HG02571 (cell line): ENCODE measurements around the gene ASCL3.
"Not testable (repeated sequence)": the region's sequence is repeated elsewhere in the genome, so short reads cannot be mapped to it uniquely, and the experiment has no call there.

Experiments used
- ATAC-seq: cut with Tn5 transposase; IDR thresholded peaks from one replicate; pipeline ENCODE4 v1.9.1; 2021; ENCODE audit warnings: mild to moderate bottlenecking, moderate library complexity; ENCODE audit not compliant: unreplicated experiment

Gene ASCL3, protein sequence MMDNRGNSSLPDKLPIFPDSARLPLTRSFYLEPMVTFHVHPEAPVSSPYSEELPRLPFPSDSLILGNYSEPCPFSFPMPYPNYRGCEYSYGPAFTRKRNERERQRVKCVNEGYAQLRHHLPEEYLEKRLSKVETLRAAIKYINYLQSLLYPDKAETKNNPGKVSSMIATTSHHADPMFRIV

GRCh38 chr11:8942518-8943066 lies at the start of gene ASCL3:
ASCL3 (minus strand) TSS chr11:8943016; CDS start chr11:8938161, 4,855 bp downstream.
- ATAC-seq, result no peak

GRCh38 chr11:8989453-8989852 lies 46.6 kb upstream of the ASCL3 start:
- ATAC-seq, result no peak

DNA sequence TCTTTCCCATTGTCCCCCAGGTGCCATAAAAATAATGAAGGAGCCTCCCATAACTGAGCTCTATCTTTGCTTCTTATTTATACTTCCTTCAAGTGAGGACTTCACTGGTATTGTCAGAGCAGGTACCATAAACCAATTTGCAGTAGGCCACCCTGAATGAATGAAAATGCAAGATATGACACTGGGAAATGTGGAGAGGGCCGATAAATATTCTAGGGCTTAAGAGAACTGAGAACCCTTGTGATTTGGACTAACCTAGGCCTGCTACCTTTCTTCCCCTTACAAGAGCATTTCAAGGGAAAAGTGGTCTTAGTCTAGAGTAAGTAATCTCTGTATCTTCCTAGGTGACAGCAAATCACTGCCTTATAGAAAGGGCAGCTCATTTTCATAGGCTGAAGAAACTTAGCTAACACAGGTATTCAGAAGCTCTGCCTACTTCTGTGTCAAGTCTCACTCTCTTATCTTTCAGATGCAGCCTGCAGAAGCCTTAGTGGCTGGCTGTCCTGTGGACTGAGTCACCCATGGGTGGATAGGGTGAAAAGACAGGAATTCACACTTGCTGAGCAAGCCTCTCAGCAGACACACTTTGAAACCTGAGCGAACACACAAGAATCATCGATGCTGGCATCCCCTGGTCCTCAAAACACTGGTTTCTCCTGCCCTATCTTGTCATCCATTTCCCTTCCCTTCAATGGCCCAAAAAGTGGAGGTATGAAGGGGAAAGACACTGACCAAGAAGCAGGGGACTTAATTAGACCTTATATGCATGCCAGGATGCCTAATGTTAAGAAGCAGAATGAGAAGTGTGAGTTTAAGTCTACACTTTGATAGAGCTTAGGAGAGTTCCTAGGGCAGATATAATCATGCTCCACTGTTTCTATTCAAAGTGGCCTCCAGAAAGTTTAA lies 45.8 kb upstream of the ASCL3 start:
- ATAC-seq, result no peak

DNA sequence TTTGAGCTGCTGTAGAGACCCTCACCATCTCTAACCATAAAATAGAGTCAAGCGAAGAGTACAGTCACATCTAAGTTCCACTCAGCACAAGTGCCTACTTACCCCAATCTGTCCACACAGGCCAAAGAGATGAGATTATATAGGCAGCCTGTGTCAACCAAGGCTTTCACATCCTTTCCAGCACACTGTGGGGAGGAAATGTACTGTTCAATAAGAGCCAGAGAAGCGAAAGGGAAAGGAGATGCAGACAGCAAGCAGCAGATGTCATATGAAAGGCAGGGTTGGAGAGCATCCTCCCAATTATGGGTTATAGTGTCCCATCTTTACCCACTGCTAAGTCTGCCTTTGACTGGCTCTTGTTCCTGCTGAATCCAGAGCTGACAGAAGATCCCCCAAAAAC lies 44.6 kb upstream of the ASCL3 start:
- ATAC-seq, result no peak

DNA sequence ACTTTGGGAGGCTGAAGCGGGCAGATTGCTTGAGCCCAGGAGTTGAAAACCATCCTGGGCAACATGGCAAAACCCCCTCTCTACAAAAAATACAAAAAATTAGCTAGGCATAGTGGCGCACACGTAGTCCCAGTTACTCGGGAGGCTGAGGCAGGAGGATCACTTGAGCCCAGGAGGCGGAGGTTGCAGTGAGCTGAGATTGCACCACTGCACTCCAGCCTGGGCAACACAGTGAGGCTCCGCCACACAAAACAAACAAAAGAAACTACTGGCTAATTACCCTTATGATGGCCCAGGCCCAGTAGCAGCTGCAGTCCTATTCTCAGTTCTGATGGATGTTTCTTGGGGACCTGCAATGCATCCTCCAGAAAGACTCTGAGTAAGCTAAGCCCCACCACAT lies 44.0 kb upstream of the ASCL3 start:
- ATAC-seq, result not testable (repeated sequence)

- no peak for ATAC-seq
Observed at GRCh38 chr11:8985462-8985861, 42.6 kb upstream of the ASCL3 start.

- ATAC-seq, result no peak
Observed at GRCh38 chr11:8983552-8983951, 40.7 kb upstream of the ASCL3 start.

DNA sequence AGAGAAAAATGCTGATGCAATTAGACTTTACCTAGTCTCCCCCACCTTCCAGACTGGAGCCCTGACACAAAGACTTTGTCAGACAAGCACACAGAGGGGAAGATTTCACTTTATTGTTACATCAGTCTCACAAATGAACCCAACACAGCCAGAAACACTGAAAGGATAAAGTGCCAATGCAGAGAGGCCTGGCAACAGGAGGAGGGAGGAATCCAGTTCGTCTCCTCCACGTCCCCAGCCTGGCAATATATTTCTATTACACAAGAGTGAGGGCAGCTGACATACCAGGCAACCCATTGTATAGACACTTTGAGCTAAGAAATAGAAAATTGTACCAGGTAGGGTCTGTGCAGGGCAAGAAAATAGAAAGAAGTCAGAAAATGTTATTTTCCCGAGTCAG lies 37.7 kb upstream of the ASCL3 start:
- ATAC-seq, result no peak

- ATAC-seq, result not testable (repeated sequence)
Observed at GRCh38 chr11:8979365-8979764, 36.5 kb upstream of the ASCL3 start.

DNA sequence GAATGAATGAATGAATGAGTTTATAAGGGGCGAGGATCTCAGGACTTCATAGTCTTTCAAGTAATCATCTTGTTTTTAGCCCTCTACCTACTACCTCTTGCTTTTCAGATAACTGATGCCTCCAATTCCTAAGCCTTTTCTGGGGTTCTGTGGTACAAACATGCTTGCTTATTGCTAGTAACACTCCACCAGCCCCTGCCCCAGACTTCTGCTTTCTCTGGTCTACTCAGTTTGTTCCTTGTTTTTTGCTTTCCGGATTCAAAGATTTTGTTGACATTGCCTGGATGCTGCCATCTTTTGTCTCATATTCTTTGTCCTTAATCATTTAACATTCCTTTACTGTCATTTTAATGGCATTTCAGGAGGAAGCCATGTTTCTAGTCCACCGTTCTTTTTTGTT lies 30.3 kb upstream of the ASCL3 start:
- ATAC-seq, result no peak

DNA sequence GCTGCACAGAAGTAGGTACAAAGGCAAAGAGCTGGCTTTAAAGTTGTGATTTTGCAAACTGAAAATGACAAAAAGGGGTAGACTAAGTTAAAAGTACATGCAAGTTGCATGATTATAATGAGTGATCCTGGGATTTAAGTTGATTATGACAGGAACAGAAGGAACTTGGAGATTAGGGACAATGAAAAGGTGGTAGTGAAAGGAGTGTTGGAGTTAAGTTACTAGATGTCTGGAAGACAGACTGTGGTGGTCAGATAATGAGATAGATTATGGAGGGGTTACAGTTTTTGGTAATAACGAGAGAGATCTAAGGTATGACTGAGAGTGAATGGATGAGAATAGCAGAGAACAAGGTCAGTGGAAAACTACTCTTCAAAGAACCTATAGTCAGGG lies 29.1 kb upstream of the ASCL3 start:
- ATAC-seq, result no peak

DNA sequence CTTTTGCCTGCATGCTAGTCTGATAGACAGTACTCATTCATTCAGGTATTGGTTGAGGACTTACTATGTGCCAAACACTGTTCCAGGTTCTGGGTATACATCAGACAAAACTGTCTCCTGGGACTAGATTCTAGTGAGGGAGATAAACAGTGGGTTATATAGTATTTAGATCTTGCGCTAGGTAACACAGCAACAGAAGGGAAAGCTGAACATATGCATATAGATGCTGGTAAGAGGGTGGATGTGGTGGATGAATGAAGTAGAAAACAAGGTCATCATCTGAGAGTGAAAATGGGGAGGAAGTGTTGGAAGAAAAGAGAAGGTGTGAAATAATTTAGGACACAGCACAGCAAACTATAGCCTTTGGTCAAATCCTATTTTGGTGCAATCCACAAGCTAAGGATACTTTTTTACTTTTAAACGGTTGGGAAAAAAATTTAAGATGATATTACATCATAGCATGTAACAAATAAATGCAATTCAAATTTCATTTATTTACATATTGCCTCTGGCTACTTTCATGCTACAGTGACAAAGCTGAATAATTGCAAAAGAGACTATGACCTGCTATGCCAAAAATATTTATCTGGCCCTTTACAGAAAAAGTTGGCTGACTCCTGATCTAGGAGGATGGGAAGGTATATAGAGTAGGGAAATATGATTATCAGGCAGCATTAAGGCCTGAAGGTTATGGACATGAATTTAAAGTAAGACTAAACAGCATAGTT lies 28.5 kb upstream of the ASCL3 start:
- no peak for ATAC-seq

DNA sequence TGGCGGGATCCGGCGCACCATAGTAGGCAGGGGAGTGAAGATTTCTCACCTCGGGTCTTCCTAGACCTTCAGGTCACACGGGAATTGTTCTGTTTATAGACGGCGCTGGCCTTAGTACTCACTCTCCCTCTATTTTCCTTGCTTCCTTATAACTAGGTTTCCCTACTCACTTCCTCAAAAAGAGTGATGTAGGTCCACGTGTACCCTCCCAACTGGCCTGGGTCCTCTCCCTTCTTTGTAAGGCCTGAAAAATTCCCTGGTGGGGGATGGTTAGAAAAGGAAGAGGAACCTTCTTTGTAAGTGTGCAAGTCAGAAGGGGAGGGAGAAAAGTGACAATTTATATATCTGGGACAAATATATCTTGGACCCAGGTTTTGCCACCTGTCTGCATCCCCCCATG lies 24.4 kb upstream of the ASCL3 start:
- ATAC-seq, result no peak

- ATAC-seq, result peak; percentile 79
Observed at GRCh38 chr11:8964324-8965320, 21.8 kb upstream of the ASCL3 start, which contains the start of gene TMEM9B. TMEM9B (minus strand) TSS chr11:8964442; CDS start chr11:8964313, 129 bp downstream.

GRCh38 chr11:8963569-8964323 lies 20.9 kb upstream of the ASCL3 start:
- peak; percentile 73 for ATAC-seq

- ATAC-seq, result no peak
Observed at GRCh38 chr11:8962841-8963240, 20.0 kb upstream of the ASCL3 start.

DNA sequence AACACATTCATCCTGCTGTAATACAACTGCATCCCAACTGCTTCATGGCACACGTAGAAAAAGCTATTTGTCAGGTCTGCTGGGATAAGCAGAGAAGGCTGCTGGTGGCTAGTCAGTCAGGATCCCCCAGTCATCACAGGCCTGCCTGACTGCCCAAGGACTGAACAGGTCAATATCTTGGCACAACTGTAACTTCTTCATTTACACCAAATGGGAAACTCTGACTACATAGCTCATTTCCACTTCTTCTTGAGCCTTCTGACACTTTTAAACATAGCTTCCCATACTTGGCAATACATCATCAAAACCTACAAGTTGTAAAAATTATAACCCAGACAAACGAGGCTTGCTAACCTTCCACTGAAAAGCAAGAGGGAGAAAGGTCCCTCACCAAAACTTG lies 18.6 kb upstream of the ASCL3 start:
- no peak for ATAC-seq

GRCh38 chr11:8959546-8960166 lies 16.8 kb upstream of the ASCL3 start:
- no peak for ATAC-seq

- no peak for ATAC-seq
Observed at GRCh38 chr11:8956860-8957259, 14.0 kb upstream of the ASCL3 start.
